CD4-positive, alpha-beta T cell treated with Interleukin-21 for 1 hour (primary cell): ENCODE results near the gene GFRA4.
"Not testable (repeated sequence)": the region's sequence is repeated elsewhere in the genome, so short reads cannot be mapped to it uniquely, and the experiment has no call there.

Experiments
- DNase-seq: peaks from one replicate; pipeline ENCODE4 v3.0.0-alpha.2; 2020

GFRA4 gene

DNA sequence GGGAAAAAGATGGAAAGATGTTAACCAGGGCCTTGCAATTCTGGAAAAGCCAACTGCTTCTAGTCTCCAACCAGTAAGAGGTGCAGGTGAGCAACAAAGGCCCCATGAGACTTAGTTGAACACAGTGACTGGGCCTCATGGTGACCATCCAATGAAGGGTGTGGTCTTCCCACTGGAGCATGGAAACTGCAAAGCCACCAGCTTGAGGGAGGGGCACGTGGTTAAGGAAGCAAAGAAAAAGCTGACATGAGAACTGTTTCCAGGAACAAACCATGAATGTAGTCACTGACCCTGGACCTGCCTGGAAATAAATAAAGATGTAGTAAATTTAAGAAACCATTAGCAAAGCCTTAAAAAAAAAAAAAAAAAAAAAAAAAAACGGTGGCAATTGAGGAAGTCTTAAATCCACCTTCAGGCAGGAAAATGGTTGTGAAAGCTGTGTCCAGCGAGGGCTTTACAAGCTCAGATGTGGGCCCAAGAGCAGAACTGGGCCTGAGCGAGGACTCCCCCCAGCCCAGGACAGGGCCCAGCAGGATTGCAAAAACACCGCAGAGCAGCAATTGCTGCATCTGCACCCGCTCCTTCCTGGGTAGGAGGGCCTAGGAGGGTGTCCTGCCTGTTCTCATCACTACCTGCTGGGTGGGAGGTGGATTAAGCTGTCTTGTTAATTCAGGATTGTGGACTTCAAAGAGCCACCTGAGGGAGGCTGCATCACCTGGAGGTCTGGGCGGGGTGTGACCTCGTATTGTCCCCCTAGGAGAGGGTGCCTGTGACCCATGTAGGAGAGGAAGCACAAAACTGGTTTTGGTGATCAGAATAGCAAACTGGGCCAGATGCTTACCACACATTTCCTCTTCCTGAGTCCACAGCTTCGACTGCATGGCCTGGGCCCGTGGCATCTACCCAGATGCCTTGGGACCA lies 10.3 kb downstream of the GFRA4 start:
- DNase-seq = no peak

GRCh38 chr20:3652221-3652620 lies 11.0 kb downstream of the GFRA4 start:
- no peak for DNase-seq

DNA sequence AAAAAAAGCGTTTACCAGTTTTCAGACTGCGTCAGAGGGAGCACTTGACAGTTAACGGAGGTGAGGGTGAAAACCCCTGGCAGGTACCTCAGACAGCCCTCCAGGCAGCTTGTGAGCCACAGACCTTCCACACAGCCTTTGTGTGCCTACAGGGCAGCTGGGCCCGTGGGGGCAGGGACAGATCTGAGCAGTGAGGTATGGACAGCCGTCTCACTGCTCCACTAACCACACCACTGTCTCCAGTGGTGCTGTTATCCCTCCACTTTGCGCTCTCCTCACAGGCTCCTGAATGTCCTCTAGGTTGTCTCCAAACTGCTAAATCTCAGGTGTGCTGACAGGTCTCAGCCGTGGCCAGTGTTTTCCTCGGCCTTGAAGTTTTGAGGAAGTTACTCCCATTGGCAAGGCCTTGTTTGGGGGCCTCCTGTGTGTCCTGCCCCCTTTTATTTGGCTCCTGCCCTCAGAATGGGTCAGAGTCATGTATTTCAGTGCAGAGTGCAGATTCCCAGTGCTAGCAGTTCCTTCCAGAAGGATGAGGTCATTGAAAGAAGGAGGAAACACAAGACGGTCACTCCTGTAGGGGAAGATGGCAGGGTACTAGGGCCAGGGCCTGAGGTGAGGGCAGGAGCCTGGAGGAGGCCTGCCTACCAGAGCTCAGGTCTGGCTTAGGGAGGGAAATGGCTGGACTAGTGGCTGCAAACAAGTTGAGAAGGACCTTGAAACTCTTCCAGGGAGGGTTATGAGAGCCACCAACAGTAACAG lies 11.8 kb downstream of the GFRA4 start:
- DNase-seq = no peak

DNA sequence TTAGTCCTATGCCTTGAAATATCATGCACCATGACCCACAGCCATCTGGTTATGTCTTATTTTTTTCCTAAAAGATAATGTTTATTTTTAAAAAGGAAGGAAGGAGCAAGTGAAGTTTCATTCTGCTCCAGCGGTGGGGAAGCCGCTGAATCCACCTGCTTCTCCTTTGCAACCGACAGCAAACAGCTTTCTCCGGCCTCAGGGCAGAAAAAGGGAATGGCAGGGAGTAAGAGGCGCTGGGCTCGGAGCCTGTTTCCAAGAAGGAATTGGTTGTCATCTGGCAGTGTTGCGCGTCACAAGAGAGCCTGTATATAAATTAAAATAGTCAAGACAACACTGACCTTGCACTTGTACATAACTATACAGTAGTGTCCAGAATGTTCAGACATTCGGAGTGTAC lies 14.2 kb downstream of the GFRA4 start:
- no peak for DNase-seq

GRCh38 chr20:3647473-3647872 lies 15.7 kb downstream of the GFRA4 start:
- no peak for DNase-seq

DNA sequence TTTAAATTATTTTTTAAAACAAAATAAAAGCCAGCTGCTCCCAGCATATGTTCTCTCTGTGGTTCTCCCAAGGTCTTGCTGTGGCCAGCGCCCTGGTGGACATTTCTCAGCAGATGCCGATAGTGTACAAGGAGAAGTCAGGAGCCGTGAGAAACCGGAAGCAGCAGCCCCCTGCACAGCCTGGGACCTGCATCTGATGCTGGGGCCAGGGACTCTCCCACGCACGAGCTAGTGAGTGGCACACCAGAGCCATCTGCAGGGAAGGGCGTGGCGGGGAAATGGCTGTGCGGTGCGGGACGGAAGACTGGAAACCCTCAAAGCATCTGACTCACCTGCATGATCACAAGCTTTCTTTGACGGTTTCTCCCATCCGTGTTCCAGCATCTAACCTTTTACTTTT lies 16.5 kb downstream of the GFRA4 start:
- no peak for DNase-seq

- DNase-seq = no peak
Measured at GRCh38 chr20:3646067-3646440, 17.1 kb downstream of the GFRA4 start.

- no peak for DNase-seq
Measured at GRCh38 chr20:3645309-3646066, 17.7 kb downstream of the GFRA4 start.

DNA sequence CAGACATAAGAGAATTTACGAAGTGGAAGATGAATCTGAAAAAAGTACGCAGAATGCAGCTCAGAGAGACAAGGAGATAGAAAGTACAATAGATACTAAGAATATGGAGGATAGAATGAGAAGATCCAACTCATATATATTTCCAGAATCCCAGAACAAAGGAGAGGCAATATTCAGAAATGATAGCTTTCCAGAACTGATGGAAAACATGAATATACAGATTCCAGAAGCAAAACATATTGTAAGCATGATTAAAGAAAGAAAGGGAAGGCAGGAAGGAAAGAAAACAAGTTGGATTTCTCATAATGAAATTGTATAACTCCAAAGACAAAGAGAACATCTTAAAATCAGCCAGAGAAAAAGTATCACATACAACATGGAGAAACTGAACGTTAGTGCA lies 22.9 kb downstream of the GFRA4 start:
- DNase-seq = no peak

GRCh38 chr20:3635346-3635745 lies 27.9 kb downstream of the GFRA4 start:
- no peak for DNase-seq

DNA sequence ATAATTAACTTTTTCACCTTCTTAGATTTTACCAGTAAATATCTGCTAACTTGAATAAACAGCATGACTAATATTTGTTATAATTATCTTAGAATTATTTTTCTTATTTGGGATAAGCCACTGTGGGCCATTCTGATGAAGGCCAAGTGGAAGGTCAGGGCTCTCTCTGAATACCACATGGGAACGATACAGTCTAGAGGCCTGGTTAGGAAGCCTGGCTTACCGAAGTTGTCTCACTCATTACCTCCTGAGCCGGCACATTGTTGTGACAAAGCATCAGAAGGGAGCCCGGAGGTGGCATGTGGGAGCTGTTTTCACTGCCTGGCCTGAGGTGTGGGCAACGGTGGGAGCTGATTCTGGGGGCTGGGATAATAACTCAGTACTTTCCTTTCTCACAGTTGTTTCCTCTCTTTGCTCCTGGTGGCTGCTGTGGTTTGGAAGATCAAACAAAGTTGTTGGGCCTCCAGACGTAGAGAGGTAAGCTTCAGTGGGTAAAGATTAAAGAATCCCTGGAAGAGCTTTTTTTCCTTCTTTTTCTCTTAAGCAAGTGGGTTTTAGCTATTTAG lies 29.2 kb downstream of the GFRA4 start:
- DNase-seq = no peak

GRCh38 chr20:3632311-3633004 lies 30.7 kb downstream of the GFRA4 start:
- no peak for DNase-seq

- no peak for DNase-seq
Measured at GRCh38 chr20:3631534-3631933, 31.7 kb downstream of the GFRA4 start.

DNA sequence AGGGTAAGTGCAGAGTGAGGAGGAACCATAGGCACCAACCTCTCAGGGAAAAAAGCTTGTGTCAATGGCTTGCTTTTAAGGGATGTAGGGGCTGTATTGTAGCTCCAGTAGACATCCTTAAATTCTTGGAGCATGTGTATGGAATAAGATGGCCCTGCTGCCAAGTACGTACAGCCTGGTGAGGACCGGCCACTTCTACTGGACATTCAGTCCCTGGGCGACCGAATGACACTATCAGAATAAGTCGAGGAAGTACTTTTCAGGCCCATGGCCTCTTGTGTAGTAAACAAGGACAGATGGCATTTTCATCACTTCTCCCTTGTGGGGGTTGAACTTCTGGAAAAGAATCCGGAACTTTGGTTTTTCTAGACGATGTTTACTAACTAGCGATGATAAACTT lies 32.8 kb downstream of the GFRA4 start:
- no peak for DNase-seq

DNA sequence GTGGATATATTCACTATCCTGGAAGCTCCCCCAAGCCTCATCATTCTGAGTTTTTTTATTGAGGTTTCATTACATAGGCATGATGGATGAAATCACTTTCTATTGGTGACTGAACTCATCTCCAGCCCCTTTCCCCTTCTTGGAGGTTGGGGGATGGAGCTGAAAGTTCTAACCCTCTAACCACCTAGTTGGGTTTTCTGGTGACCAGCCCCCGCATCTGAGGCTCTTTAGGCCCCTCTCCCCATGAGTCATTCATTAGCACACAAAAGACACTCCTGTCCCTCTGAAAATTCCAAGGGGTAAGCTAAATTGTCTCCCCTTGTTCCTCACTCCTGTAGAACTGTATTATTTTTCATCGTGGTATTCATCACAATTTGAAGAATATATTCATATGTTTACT lies 33.3 kb downstream of the GFRA4 start:
- no peak for DNase-seq

DNA sequence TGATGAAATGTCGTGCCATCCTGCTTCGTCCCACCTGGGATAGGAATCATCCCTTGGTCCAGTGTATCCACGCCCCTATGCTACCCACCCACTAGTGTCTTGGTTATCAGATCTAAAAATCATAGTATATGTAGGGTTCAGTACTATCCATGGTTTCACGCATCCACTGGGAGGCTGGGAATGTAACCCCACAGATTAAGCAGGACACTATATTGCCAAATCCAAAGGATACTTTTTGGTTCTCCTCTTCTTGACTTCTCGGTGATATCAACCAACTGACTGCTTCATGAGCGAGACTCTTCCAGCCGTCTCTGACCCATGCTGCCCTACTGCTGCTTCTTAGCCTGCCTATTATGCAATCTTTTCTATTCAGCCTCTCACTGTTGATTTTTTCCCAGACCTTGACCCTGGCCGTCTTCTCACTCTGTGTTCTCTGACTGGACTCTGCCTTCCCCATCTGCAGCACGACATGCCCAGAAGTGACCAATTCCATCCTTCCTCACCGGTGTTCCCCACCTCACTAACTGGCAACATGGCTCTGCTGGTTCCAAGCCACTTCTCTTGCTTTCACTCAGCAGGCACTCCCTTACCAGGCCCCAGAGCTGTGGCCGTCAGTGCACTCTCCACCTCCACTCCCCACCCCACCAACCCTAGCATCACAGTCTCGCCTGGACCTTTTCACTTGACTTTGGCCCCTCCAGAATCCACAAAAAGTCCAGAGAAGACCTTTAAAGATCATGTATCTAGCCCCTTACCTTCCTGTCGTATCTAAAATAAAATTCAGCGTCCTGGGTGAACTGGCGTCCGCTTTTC lies 34.5 kb downstream of the GFRA4 start:
- DNase-seq = no peak

DNA sequence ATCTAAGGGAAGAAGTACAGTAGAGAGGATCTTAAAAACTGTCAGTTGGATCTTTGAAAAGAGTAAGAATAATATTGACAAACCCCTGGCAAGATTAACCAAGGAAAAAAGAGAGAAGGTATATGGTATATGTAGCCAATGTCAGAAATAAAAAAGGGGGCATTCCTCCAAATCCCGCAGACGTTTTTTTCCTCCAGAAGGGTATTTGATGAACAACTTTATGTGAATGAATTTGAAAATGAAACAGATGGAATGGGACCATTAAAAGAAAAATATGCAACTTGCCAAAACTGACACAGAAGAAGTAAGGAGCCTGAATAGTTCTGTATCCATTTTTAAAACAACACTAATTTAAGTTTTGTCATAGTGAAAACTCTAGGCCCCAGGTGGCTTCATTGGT lies 35.7 kb downstream of the GFRA4 start:
- DNase-seq = no peak

GRCh38 chr20:3622406-3622805 lies 40.8 kb downstream of the GFRA4 start:
- DNase-seq = no peak

GRCh38 chr20:3621111-3621510 lies 42.1 kb downstream of the GFRA4 start:
- DNase-seq = no peak

DNA sequence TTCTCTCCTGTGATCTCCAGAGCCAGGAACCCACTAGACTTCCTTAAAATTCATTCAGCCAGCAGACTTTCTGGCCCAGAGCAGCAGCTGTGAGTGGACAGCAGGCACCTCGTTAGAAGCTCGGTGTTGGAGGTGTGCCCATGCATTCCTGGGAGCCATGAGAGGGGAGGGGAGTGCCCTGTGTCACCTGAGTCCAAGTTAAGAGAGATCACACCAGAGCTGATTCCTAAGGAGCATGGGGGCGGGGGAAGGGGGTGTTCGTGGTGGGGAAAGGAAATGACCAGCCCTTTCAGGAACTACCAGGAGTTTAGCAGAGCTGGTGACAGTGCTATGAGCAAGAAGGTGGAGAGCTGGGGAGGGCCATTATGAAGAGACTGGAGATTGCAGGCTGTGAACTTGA lies 46.9 kb downstream of the GFRA4 start:
- no peak for DNase-seq

DNA sequence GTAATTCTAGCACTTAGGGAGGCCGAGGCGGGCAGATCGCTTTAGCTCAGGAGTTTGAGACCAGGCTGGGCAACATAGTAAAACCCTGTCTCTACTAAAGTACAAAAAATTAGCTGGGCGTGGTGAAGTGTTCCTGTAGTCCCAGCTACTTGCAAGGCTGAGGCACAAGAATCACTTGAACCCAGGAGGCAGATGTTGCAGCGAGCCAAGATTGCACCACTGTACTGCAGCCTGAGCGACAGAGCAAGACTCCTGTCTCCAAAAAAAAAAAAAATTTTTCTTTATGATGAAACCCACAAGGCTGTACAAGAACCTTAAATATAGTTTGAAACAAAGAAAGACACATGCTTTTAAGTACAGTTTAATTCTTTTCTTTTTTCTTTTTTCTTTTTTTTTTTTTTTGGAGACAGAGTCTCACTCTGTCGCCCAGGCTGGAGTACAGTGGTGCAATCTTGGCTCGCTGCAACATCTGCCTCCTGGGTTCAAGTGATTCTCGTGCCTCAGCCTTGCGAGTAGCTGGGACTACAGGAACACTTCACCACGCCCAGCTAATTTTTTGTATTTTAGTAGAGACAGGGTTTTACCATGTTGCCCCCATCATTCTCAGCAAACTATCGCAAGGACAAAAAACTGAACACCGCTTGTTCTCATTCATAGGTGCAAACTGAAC lies 47.9 kb downstream of the GFRA4 start:
- DNase-seq = not testable (repeated sequence)
